Measurements from ENCODE around the gene ACTN1.
"Not testable (repeated sequence)": the region's sequence is repeated elsewhere in the genome, so short reads cannot be mapped to it uniquely, and the experiment has no call there.

DNA sequence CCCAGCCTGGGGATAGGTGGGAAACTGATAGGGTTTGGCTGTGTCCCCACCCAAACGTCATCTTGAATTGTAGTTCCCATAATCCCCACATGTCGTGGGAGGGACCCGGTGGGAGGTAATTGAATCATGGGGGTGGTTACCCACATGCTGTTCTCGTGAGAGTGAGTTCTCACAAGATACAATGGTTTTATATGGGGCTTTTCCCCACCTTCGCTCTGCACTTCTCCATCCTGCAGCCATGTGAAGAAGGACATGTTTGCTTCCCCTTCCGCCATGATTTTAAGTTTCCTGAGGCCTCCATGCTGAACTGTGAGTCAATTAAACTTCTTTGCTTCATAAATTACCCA, 5.9 kb downstream of the ACTN1 start:
- TF ChIP-seq, protein P1, sequence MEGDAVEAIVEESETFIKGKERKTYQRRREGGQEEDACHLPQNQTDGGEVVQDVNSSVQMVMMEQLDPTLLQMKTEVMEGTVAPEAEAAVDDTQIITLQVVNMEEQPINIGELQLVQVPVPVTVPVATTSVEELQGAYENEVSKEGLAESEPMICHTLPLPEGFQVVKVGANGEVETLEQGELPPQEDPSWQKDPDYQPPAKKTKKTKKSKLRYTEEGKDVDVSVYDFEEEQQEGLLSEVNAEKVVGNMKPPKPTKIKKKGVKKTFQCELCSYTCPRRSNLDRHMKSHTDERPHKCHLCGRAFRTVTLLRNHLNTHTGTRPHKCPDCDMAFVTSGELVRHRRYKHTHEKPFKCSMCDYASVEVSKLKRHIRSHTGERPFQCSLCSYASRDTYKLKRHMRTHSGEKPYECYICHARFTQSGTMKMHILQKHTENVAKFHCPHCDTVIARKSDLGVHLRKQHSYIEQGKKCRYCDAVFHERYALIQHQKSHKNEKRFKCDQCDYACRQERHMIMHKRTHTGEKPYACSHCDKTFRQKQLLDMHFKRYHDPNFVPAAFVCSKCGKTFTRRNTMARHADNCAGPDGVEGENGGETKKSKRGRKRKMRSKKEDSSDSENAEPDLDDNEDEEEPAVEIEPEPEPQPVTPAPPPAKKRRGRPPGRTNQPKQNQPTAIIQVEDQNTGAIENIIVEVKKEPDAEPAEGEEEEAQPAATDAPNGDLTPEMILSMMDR (IDR thresholded peaks at IDR 0.05), result not testable (repeated sequence)
- TF ChIP-seq ZFX (IDR thresholded peaks at IDR 0.05; ENCODE audit: borderline replicate concordance), result not testable (repeated sequence)

All from 22Rv1 (cell line).